Measurements from ENCODE around the gene POLR2M. TPM values are rescaled to one million over a fixed set of nuclear protein-coding genes. Genes with fewer than 3 reads are reported as not detected.

Gene POLR2M
- total RNA-seq, 2 donors from 2014 or later: 61.7 to 75.9 TPM

- no peak overlapping the region for H3K4me3 ChIP-seq
- intact Hi-C loops (cut with DNase I): no loop called here
- TF ChIP-seq CTCF (IDR thresholded peaks at IDR 0.05): no peak
- no peaks in the 10 kb centered on the region for H3K9me3 ChIP-seq
- no peaks in the 10 kb centered on the region for H3K36me3 ChIP-seq
- H3K27ac ChIP-seq: no peak overlapping the region
- H3K9ac ChIP-seq (ENCODE audit: low read depth in 2 of 2, low read length in 2 of 2): no peak overlapping the region
- H3K4me1 ChIP-seq: peaks cover 5% of the 10 kb centered on the region
- no peaks in the 10 kb centered on the region for H3K27me3 ChIP-seq
- DNase-seq: no peak
These were observed 30.1 kb downstream of the POLR2M start for GRCh38 chr15:57736591-57736990.

GRCh38 chr15:57738734-57739237 is 32.3 kb downstream of the POLR2M start:
- Histone ChIP-seq H3K4me1 (no peaks in the 10 kb centered on the region), H3K9me3 (no peaks in the 10 kb centered on the region), H3K36me3 (no peaks in the 10 kb centered on the region), H3K4me3 (no peak overlapping the region), H3K9ac (ENCODE audit: low read depth in 2 of 2, low read length in 2 of 2) (no peak overlapping the region), H3K27me3 (no peaks in the 10 kb centered on the region), H3K27ac (no peak overlapping the region)
- no peak for DNase-seq
- TF ChIP-seq CTCF (IDR thresholded peaks at IDR 0.05): no peak
- intact Hi-C loops (cut with DNase I): no loop called here

- Histone ChIP-seq H3K27me3 (no peaks in the 10 kb centered on the region), H3K9ac (ENCODE audit: low read depth in 2 of 2, low read length in 2 of 2) (no peak overlapping the region), H3K9me3 (no peaks in the 10 kb centered on the region), H3K27ac (no peak overlapping the region), H3K36me3 (no peaks in the 10 kb centered on the region), H3K4me3 (no peak overlapping the region), H3K4me1 (no peaks in the 10 kb centered on the region)
- intact Hi-C loops (cut with DNase I): loop anchor here (10.0 kb wide), 1 partner anchor 185 kb away; no protein-coding TSS in a partner anchor
- DNase-seq: no peak
- TF ChIP-seq CTCF (IDR thresholded peaks at IDR 0.05): no peak
These were observed 33.5 kb downstream of the POLR2M start for GRCh38 chr15:57740048-57740447.

- Histone ChIP-seq H3K4me3 (no peak overlapping the region), H3K27me3 (no peaks in the 10 kb centered on the region), H3K27ac (no peak overlapping the region), H3K4me1 (no peaks in the 10 kb centered on the region), H3K36me3 (no peaks in the 10 kb centered on the region), H3K9me3 (no peaks in the 10 kb centered on the region), H3K9ac (ENCODE audit: low read depth in 2 of 2, low read length in 2 of 2) (no peak overlapping the region)
- intact Hi-C loops (cut with DNase I): loop anchor here (10.0 kb wide), 1 partner anchor 186 kb away; no protein-coding TSS in a partner anchor
- DNase-seq: no peak
- TF ChIP-seq CTCF (IDR thresholded peaks at IDR 0.05): no peak
These were observed 34.6 kb downstream of the POLR2M start for GRCh38 chr15:57741089-57741488.

GRCh38 chr15:57743424-57743823 is 36.9 kb downstream of the POLR2M start:
- Histone ChIP-seq H3K9ac (ENCODE audit: low read depth in 2 of 2, low read length in 2 of 2) (no peak overlapping the region), H3K9me3 (no peaks in the 10 kb centered on the region), H3K4me3 (no peak overlapping the region), H3K4me1 (no peaks in the 10 kb centered on the region), H3K27me3 (no peaks in the 10 kb centered on the region), H3K27ac (no peak overlapping the region), H3K36me3 (no peaks in the 10 kb centered on the region)
- no peak for TF ChIP-seq CTCF (IDR thresholded peaks at IDR 0.05)
- intact Hi-C loops (cut with DNase I): loop anchor here (10.0 kb wide), 1 partner anchor 189 kb away; no protein-coding TSS in a partner anchor
- no peak for DNase-seq

All from colonic mucosa (tissue), 4 donors.